ENCODE measurements around the gene PLPP6. TPM values are rescaled to one million over a fixed set of nuclear protein-coding genes. Genes with fewer than 3 reads are reported as not detected.
"Not testable (repeated sequence)": the region's sequence is repeated elsewhere in the genome, so short reads cannot be mapped to it uniquely, and the experiment has no call there.

The PLPP6 gene
- total RNA-seq (ENCODE audit: insufficient read depth, low replicate concordance): 5.8 TPM

DNA sequence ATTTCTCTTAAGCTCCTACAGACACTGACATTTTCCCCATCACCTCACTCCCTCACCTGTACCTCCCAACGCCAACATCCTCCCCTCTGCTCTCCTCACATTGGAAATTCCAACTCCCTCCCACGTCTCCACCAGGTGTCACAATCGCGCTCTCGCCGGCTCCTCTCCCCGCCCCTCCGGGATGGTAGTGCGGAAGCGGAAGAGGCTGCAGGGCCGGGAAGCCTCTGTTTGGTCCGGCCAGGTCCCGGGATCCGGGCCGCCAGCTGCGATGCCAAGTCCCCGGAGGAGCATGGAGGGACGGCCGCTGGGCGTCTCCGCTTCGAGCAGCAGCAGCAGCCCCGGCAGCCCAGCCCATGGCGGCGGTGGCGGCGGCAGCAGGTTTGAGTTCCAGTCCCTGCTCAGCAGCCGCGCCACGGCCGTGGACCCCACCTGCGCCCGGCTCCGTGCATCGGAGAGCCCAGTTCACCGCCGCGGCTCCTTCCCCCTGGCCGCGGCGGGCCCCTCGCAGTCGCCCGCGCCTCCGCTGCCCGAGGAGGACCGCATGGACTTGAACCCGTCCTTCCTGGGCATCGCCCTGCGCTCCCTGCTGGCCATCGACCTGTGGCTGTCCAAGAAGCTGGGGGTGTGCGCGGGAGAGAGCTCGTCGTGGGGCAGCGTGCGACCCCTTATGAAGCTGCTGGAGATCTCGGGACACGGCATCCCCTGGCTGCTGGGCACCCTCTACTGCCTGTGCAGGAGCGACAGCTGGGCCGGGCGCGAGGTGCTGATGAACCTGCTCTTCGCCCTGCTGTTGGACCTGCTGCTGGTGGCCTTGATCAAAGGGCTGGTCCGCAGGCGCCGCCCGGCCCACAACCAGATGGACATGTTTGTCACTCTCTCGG is at the start of gene PLPP6:
Gene PLPP6, plus strand, starts transcription at position 187 of the 881 bp plus-strand sequence. Its CDS starts 82 bp downstream, at position 269.
- peak; percentile 89 for DNase-seq (ENCODE audit: low spot score)

GRCh38 chr9:4614627-4615026 is 47.5 kb upstream of the PLPP6 start:
- no peak for DNase-seq (ENCODE audit: low spot score)

DNA sequence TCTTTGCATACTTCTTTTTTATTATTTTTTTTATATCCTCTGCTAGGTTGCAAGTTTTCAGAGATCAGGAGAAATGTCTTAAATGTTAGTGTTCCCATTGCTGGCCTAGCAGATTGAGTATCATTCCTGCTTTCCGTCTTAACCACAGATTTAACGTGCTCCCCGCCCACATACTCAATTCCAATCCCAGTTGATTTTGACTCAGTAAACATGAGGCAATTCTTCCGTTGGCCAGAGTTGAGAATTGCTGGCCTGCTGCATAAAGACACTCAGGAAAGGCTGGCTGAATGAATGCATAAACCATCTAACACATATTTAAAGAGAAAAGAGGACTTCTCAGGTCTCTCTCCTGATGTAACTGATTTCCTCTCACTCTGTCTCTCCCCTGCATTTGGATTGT is 46.8 kb upstream of the PLPP6 start:
- DNase-seq (ENCODE audit: low spot score): no peak

GRCh38 chr9:4615778-4616177 is 46.3 kb upstream of the PLPP6 start:
- DNase-seq (ENCODE audit: low spot score): no peak

DNA sequence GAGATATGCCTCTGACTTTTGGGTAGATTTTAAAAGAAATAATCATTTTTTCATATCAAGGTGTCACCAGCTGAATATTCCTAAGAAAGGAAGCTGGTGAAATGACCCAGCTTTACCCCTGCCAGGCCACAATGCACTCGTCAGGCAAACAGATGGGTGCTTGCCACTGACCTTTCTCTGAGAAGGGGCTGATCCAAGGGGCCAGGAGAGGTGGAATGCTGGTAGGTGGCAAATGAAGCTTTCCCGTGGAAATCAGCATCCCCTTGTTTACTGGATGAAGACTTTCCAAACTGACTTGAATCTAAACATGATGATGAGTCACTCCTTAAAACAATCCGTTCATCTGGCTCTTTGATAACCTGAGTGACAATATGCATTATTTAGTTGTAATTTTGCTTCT is 44.3 kb upstream of the PLPP6 start:
- DNase-seq (ENCODE audit: low spot score): no peak

DNA sequence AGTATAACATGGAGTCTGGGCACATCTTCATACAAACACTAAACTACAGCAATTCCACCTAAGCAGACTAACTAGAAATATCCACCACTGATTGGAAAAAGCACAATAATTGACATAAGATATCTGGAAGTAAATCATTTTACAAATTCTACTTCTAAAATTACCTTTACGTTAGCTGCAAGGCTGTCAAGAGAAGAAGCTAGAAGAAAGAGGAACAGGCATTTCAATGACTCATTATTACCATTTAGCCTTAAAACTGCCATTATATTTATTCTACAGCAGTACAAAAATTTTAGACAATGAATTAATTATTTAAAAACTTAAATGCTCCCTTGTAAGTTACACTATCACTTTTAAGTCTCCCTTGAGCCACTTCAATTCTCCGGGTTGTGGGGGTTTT is 43.4 kb upstream of the PLPP6 start:
- DNase-seq (ENCODE audit: low spot score): no peak

DNA sequence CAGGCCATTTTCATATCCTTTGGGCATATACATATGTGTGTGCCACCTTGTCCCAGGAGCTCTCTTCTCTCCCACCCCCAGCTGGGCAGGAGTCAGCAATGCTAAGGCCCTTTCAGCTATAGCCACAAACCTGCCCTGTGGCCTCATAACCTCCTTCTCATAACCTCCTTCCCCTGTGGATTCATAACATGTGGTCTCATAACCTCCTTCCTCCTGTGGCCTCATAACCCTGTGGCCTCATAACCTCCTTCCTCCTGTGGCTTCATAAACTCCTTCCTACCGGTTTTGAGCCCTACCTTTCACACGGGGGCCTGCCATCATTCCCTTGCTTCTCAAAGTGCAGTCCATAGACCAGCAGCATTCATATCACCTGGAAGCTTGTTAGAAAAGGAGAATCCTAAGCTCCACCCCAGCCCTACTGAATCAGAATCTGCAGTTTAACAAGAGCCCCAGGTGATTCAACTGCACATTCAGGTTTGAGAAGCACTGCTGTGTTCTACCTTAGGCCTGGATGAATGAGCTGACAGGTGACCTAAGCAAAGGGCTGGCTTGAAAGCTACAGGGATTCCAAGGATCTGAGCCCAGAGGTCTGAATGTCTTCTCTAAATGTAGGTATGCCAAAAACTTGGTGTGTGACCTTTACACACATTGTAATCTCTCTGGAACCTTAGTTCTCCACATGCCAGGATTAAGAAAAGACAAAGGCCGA is 41.9 kb upstream of the PLPP6 start:
- no peak for DNase-seq (ENCODE audit: low spot score)

GRCh38 chr9:4620881-4621555 is 41.1 kb upstream of the PLPP6 start:
- DNase-seq (ENCODE audit: low spot score): no peak

DNA sequence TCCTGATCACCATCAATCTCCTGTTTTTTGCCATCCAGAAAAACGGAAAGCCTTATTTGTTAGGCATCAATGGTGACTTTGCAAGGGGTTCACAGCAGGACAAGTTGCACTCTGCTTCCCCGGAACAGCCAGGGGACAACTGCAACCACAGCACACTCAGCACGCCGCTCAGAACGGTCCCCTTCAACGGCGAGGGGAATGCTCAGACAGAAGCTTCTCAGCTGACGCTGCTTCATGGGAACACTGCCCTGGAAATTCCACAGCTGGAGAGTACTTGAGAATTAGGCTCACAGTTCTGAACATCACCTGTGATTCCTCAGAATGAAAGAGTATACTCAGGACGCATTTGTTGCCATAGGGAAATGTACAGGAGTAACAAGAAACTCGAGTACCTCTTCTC is 40.1 kb upstream of the PLPP6 start:
- DNase-seq (ENCODE audit: low spot score): no peak

GRCh38 chr9:4630836-4631235 is 31.3 kb upstream of the PLPP6 start:
- DNase-seq (ENCODE audit: low spot score): no peak

GRCh38 chr9:4638968-4639367 is 23.1 kb upstream of the PLPP6 start:
- no peak for DNase-seq (ENCODE audit: low spot score)

GRCh38 chr9:4639420-4639819 is 22.7 kb upstream of the PLPP6 start:
- no peak for DNase-seq (ENCODE audit: low spot score)

DNA sequence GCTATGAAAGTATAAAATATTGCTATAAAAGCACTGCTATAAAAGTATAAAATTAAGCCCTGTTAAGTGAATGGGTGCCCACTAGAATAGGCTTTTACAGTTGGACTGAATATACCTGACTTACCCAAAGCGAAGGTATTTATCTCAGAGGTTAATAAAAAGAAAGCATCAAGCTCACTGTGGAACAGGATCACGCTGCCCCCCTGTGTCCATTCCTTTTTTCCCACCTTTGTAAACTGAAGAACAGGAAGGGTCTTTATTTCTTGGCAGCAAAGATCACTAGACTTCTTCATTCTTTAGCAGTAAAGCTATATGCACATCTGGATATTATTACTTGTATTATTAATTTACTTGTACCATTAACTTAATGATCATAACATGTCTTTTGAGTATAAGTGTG is 22.1 kb upstream of the PLPP6 start:
- DNase-seq (ENCODE audit: low spot score): no peak

DNA sequence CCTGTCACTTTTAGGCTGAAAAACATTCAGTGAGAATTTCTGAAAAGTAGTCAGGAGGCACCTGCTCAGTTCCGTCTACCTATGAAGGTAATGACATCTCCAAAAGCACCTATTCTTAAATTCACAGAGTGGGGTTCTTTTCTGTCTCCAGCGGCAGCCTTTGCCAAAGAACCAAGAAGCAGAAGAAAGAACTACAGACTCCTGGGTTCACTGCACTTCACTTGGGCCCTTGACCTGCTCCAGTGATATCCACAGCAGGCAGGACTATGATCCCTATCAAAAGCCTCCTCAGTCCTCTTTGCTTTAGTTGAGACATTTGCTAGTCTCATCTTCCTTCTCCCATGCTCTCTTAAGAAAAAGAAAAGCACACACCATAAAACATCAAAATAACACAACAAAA is 19.7 kb upstream of the PLPP6 start:
- no peak for DNase-seq (ENCODE audit: low spot score)

DNA sequence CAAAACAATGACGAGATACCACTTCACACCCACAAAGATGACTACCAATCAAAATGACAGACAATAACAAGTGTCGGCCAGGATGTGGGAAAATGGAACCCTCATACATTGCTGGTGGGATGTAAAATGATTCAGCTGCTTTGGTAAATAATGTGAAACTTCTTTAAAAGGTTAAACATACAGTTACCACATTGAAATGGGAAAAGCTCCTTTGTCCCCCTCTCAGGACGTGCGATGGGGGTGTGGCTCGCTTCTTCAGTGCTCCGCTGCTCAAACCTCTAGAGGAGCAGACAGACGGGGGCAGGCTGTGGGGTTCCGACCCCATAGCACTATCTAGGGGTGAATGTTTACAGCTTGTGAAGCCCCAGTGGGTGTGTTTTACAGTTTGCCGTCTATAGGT is 8.0 kb upstream of the PLPP6 start:
- DNase-seq (ENCODE audit: low spot score): no peak

- no peak for DNase-seq (ENCODE audit: low spot score)
Measured at GRCh38 chr9:4654538-4654937, 7.6 kb upstream of the PLPP6 start.

GRCh38 chr9:4656196-4656595 is 5.9 kb upstream of the PLPP6 start:
- not testable (repeated sequence) for DNase-seq (ENCODE audit: low spot score)

- no peak for DNase-seq (ENCODE audit: low spot score)
Measured at GRCh38 chr9:4656621-4657020, 5.5 kb upstream of the PLPP6 start.

GRCh38 chr9:4657426-4658159 is 4.5 kb upstream of the PLPP6 start:
- DNase-seq (ENCODE audit: low spot score): no peak

DNA sequence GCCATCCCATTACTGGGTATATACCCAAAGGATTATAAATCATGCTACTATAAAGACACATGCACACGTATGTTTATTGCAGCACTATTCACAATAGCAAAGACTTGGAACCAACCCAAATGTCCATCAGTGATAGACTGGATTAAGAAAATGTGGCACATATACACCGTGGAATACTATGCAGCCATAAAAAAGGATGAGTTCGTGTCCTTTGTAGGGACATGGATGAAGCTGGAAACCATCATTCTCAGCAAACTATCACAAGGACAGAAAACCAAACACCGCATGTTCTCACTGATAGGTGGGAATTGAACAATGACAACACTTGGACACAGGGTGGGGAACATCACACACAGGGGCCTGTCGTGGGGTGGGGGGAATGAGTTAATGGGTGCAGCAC is 1.4 kb upstream of the PLPP6 start:
- DNase-seq (ENCODE audit: low spot score): not testable (repeated sequence)

GRCh38 chr9:4661165-4661564 is 929 bp upstream of the PLPP6 start:
- no peak for DNase-seq (ENCODE audit: low spot score)

DNA sequence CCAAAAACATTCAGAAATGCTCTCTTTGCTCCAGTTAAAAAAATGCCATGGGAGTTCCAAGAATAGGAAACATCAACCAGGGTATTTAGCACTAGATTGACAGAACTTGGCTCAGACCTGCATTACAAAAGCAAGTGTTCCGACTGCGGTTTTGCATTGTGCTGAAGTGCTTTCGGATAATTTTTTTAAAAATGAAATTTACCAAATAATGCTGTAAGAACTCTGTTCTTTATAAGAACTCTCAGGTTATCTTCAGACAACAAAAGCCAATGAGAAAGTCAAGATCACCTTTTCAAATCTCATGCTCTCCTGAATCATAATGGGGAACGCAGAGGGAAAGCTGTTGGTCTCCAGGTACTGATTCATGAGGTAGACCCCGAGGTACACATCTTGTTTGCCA is 483 bp upstream of the PLPP6 start:
- no peak for DNase-seq (ENCODE audit: low spot score)

Data from umbilical cord (tissue), 2 donors.